Activated naive CD8-positive, alpha-beta T cell treated with anti-CD3 and anti-CD28 coated beads, Interleukin-2, amount 10 ng/mL, durations not matched to agents 7 days and 5 days (primary cell): ENCODE results near the gene CSRNP3. TPM values are rescaled to one million over a fixed set of nuclear protein-coding genes. Genes with fewer than 3 reads are reported as not detected.

Experiments used
- ATAC-seq: fragments of 150-1000 bp; cut with Tn5 transposase; one replicate; pipeline ENCODE4 v1.10.0; 2021; ENCODE audit warnings: low read depth, moderate library complexity
- POLR2A ChIA-PET: fragments of 350-600 bp; sonication (Branson Sonifier 250); formaldehyde crosslinking; loops from one replicate; lab custom pipeline; 2021; ENCODE audit warnings: antibody characterized with exemption; lab: Charles Lee
- DNase-seq: peaks from one replicate; pipeline ENCODE4 v3.0.0; 2021
- H3K27ac Mint-ChIP-seq: one replicate; pipeline ENCODE4 v1.8.0; 2022; ENCODE audit warnings: mild to moderate bottlenecking, mixed read lengths
- H3K27me3 Mint-ChIP-seq: one replicate; pipeline ENCODE4 v1.8.0; 2022; ENCODE audit warnings: mild to moderate bottlenecking, moderate library complexity, mixed read lengths
- H3K36me3 Mint-ChIP-seq: one replicate; pipeline ENCODE4 v1.8.0; 2021; ENCODE audit warnings: mild to moderate bottlenecking, mixed read lengths
- H3K4me1 Mint-ChIP-seq: one replicate; pipeline ENCODE4 v1.8.0; 2021; ENCODE audit warnings: mixed read lengths
- H3K4me3 Mint-ChIP-seq: one replicate; pipeline ENCODE4 v1.8.0; 2022; ENCODE audit warnings: mild to moderate bottlenecking, moderate library complexity, mixed read lengths
- H3K9me3 Mint-ChIP-seq: one replicate; pipeline ENCODE4 v1.8.0; 2021; ENCODE audit warnings: mixed read lengths
- total RNA-seq, 2 experiments: library from RNA; stranded (reverse); gene quantifications; one replicate each; pipeline ENCODE4 v1.2.3, GENCODE V29; 2021

The CSRNP3 gene
- total RNA-seq, 2 experiments from 2014 or later, result not detected

GRCh38 chr2:165627470-165627869 is 158.0 kb downstream of the CSRNP3 start:
- DNase-seq (no peak), ATAC-seq (no peak)
- no peaks in the 10 kb centered on the region for H3K9me3 Mint-ChIP-seq
- H3K27ac Mint-ChIP-seq, result no peak overlapping the region
- no peaks in the 10 kb centered on the region for H3K36me3 Mint-ChIP-seq
- no peak overlapping the region for H3K4me3 Mint-ChIP-seq
- H3K27me3 Mint-ChIP-seq, result peaks cover 4% of the 10 kb centered on the region
- POLR2A ChIA-PET, result no interaction called here
- H3K4me1 Mint-ChIP-seq, result peaks cover 12% of the 10 kb centered on the region

DNA sequence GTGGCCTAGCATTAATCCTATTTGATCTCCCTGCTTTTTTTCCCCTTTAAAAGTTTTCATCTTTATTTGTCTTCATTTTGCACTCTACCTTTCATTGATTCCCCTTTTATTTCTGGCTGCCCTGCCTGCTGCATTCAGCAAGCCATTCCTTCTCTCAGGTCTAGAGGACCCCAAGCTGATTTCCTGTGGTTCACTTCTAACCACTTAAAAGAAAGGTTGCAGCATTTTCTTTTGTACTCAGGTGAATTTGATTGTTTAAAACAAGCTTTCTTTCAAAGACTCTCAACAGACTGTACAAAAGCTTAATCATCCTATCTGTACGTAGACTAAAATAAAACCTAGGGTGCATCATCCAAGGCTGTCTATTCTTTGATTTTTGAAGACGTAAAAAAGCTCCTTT is 160.3 kb downstream of the CSRNP3 start:
- Mint-ChIP-seq H3K4me3 (no peak overlapping the region), H3K36me3 (no peaks in the 10 kb centered on the region), H3K4me1 (peaks cover 12% of the 10 kb centered on the region), H3K27me3 (peaks cover 4% of the 10 kb centered on the region), H3K27ac (no peak overlapping the region), H3K9me3 (no peaks in the 10 kb centered on the region)
- POLR2A ChIA-PET, result no interaction called here
- no peak for DNase-seq
- peak; percentile 47 for ATAC-seq

DNA sequence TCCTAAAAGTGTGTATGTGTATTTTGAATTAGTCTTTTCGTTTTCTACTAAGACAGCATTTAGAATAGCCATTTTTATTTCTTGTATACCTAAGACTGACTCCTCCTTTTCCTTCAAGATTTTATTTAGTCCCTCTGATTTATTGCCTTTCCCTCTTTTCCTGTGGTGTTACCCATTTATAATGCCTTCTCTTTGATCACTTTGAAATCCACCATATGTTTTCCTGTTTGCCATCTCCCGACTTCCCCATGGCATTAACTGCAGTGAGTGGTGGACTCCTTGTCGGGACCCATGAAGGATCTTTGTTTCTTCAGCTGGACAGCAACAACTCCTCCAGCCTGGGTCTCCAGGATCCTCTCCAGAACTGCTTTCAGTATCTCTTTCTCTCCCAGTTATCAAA is 160.7 kb downstream of the CSRNP3 start:
- peaks cover 12% of the 10 kb centered on the region for H3K4me1 Mint-ChIP-seq
- H3K36me3 Mint-ChIP-seq, result no peaks in the 10 kb centered on the region
- H3K4me3 Mint-ChIP-seq, result no peak overlapping the region
- ATAC-seq (no peak), DNase-seq (no peak)
- peaks cover 4% of the 10 kb centered on the region for H3K27me3 Mint-ChIP-seq
- no peaks in the 10 kb centered on the region for H3K9me3 Mint-ChIP-seq
- H3K27ac Mint-ChIP-seq, result no peak overlapping the region
- POLR2A ChIA-PET, result no interaction called here

DNA sequence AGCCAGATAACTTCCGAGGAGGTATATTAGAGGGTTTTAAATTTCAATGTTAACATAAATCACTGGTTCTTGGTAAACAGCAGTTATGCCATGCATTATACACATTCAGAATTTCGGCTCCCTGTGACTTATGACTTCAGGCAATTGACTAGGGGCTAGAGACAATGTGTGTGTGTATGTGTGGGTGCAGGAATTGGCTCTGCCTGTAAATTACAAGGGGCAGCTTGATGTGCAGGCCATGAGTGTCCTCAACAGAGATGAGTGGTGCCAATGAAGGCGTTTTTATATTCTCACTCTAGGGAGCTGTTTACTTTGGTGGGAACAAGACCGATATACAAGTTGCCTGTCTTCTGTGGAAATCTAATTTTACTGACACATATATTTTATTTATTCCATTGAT is 161.6 kb downstream of the CSRNP3 start:
- POLR2A ChIA-PET, result no interaction called here
- peaks cover 7% of the 10 kb centered on the region for H3K27me3 Mint-ChIP-seq
- DNase-seq (no peak), ATAC-seq (no peak)
- no peak overlapping the region for H3K4me3 Mint-ChIP-seq
- H3K27ac Mint-ChIP-seq, result no peak overlapping the region
- H3K9me3 Mint-ChIP-seq, result no peaks in the 10 kb centered on the region
- H3K4me1 Mint-ChIP-seq, result peaks cover 12% of the 10 kb centered on the region
- H3K36me3 Mint-ChIP-seq, result no peaks in the 10 kb centered on the region

- DNase-seq (no peak), ATAC-seq (no peak)
- POLR2A ChIA-PET, result no interaction called here
- no peak overlapping the region for H3K27ac Mint-ChIP-seq
- H3K36me3 Mint-ChIP-seq, result no peaks in the 10 kb centered on the region
- H3K27me3 Mint-ChIP-seq, result peaks cover 7% of the 10 kb centered on the region
- peaks cover 12% of the 10 kb centered on the region for H3K4me1 Mint-ChIP-seq
- no peaks in the 10 kb centered on the region for H3K9me3 Mint-ChIP-seq
- no peak overlapping the region for H3K4me3 Mint-ChIP-seq
Measured at GRCh38 chr2:165632594-165632993, 163.1 kb downstream of the CSRNP3 start.

DNA sequence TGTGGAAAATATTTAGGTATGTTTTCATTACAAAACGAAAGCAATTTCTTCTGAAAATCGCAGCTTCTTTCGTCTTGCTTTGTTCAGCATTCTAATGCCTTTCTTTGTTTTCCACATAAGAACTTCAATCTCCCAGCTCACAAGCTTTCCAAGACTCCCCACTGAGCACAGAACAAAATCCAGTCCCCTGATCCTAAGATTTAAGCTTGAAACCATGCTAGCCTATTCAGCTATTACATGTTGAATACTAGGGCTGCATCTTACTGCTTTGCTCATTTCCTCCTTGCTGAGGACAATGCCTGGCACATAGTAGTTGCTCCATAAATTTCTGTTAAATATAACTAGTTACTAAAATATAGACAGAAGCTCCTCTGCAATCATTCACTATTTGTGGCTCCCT is 163.9 kb downstream of the CSRNP3 start:
- POLR2A ChIA-PET, result no interaction called here
- Mint-ChIP-seq H3K36me3 (no peaks in the 10 kb centered on the region), H3K4me3 (no peak overlapping the region), H3K9me3 (no peaks in the 10 kb centered on the region), H3K27ac (no peak overlapping the region), H3K27me3 (peaks cover 7% of the 10 kb centered on the region), H3K4me1 (peaks cover 12% of the 10 kb centered on the region)
- no peak for DNase-seq
- no peak for ATAC-seq

- ATAC-seq, result no peak
- Mint-ChIP-seq H3K27me3 (peaks cover 5% of the 10 kb centered on the region), H3K4me1 (peaks cover 10% of the 10 kb centered on the region), H3K27ac (no peak overlapping the region), H3K4me3 (no peak overlapping the region), H3K9me3 (no peaks in the 10 kb centered on the region), H3K36me3 (no peaks in the 10 kb centered on the region)
- POLR2A ChIA-PET, result no interaction called here
- no peak for DNase-seq
Measured at GRCh38 chr2:165634282-165634681, 164.8 kb downstream of the CSRNP3 start.

- no peak overlapping the region for H3K27ac Mint-ChIP-seq
- H3K9me3 Mint-ChIP-seq, result no peaks in the 10 kb centered on the region
- DNase-seq (no peak), ATAC-seq (no peak)
- peaks cover 5% of the 10 kb centered on the region for H3K27me3 Mint-ChIP-seq
- POLR2A ChIA-PET, result no interaction called here
- no peak overlapping the region for H3K4me3 Mint-ChIP-seq
- no peaks in the 10 kb centered on the region for H3K36me3 Mint-ChIP-seq
- peaks cover 5% of the 10 kb centered on the region for H3K4me1 Mint-ChIP-seq
Measured at GRCh38 chr2:165634855-165635254, 165.4 kb downstream of the CSRNP3 start.

DNA sequence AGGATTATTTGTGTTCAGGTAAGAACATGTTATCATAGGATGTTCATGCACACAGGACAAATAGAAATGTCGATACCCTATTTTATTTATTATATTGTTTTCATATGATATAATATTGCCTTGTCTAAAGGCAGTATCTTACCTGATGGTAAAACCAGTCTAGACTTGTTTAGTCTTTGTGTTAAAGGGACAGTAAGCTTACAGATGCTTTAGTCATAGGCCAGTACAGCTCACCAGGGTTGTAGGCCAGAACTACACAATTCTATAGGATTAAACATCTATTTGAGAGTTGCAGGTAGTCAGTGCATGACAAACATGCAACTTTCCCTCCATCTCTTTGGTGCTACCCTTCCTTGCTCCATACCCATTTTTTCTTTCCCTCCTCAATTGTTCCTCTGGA is 166.0 kb downstream of the CSRNP3 start:
- ATAC-seq (no peak), DNase-seq (no peak)
- no peaks in the 10 kb centered on the region for H3K4me1 Mint-ChIP-seq
- no peaks in the 10 kb centered on the region for H3K36me3 Mint-ChIP-seq
- POLR2A ChIA-PET, result no interaction called here
- H3K27ac Mint-ChIP-seq, result no peak overlapping the region
- H3K27me3 Mint-ChIP-seq, result peaks cover 5% of the 10 kb centered on the region
- H3K4me3 Mint-ChIP-seq, result no peak overlapping the region
- no peaks in the 10 kb centered on the region for H3K9me3 Mint-ChIP-seq

DNA sequence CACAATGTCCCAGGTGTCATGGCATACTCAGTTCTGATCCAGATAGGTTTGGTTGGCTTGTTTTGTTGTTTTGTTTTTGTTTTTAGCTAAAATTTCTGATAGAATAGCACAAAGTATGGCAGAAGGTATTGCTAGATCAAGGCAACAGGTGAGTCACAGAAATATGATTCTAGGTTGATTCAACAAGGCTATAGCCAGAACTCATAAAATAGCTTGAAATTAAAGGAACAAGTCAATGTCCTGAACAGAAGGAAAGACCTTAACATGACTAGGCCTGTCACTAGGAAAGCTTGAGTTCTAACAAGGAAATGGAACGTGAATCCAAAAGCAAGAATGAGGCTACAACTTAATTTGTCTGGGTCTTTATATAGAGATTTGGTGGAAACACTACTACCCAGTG is 167.5 kb downstream of the CSRNP3 start:
- ATAC-seq, result no peak
- Mint-ChIP-seq H3K36me3 (no peaks in the 10 kb centered on the region), H3K9me3 (no peaks in the 10 kb centered on the region), H3K4me3 (no peak overlapping the region), H3K27ac (no peak overlapping the region), H3K4me1 (no peaks in the 10 kb centered on the region), H3K27me3 (peaks cover 5% of the 10 kb centered on the region)
- no peak for DNase-seq
- POLR2A ChIA-PET, result no interaction called here

GRCh38 chr2:165637396-165637795 is 167.9 kb downstream of the CSRNP3 start:
- H3K9me3 Mint-ChIP-seq, result no peaks in the 10 kb centered on the region
- ATAC-seq (no peak), DNase-seq (no peak)
- POLR2A ChIA-PET, result no interaction called here
- peaks cover 5% of the 10 kb centered on the region for H3K27me3 Mint-ChIP-seq
- H3K27ac Mint-ChIP-seq, result no peak overlapping the region
- no peaks in the 10 kb centered on the region for H3K4me1 Mint-ChIP-seq
- no peak overlapping the region for H3K4me3 Mint-ChIP-seq
- no peaks in the 10 kb centered on the region for H3K36me3 Mint-ChIP-seq

GRCh38 chr2:165639504-165639903 is 170.0 kb downstream of the CSRNP3 start:
- Mint-ChIP-seq H3K36me3 (no peaks in the 10 kb centered on the region), H3K4me1 (no peaks in the 10 kb centered on the region), H3K27me3 (peaks cover 9% of the 10 kb centered on the region), H3K9me3 (no peaks in the 10 kb centered on the region), H3K4me3 (no peak overlapping the region), H3K27ac (no peak overlapping the region)
- ATAC-seq, result no peak
- DNase-seq, result no peak
- POLR2A ChIA-PET, result no interaction called here

GRCh38 chr2:165640247-165640929 is 170.9 kb downstream of the CSRNP3 start:
- POLR2A ChIA-PET, result no interaction called here
- no peak overlapping the region for H3K27ac Mint-ChIP-seq
- peaks cover 10% of the 10 kb centered on the region for H3K27me3 Mint-ChIP-seq
- DNase-seq (no peak), ATAC-seq (no peak)
- no peak overlapping the region for H3K4me3 Mint-ChIP-seq
- no peaks in the 10 kb centered on the region for H3K36me3 Mint-ChIP-seq
- no peaks in the 10 kb centered on the region for H3K9me3 Mint-ChIP-seq
- no peaks in the 10 kb centered on the region for H3K4me1 Mint-ChIP-seq

- DNase-seq (no peak), ATAC-seq (no peak)
- POLR2A ChIA-PET, result no interaction called here
- H3K27ac Mint-ChIP-seq, result no peak overlapping the region
- H3K27me3 Mint-ChIP-seq, result peaks cover 13% of the 10 kb centered on the region
- no peak overlapping the region for H3K4me3 Mint-ChIP-seq
- H3K9me3 Mint-ChIP-seq, result no peaks in the 10 kb centered on the region
- no peaks in the 10 kb centered on the region for H3K36me3 Mint-ChIP-seq
- no peaks in the 10 kb centered on the region for H3K4me1 Mint-ChIP-seq
Measured at GRCh38 chr2:165645930-165646831, 176.7 kb downstream of the CSRNP3 start.
